Kidney (tissue), 14 donors: ENCODE results near the gene HIGD1A. TPM values are rescaled to one million over a fixed set of nuclear protein-coding genes. Genes with fewer than 3 reads are reported as not detected.

Source experiments
- DNase-seq, 5 donors: peaks; one replicate each; pipeline ENCODE4 v3.0.0-alpha.2; 2013 to 2020
- FAIRE-seq: peaks from 2 replicates; lab custom pipeline; 2012; peaks lifted over from hg19 to GRCh38; lab: Jason Lieb, UNC
- H3K27ac ChIP-seq, 2 donors: one replicate each; pipeline ENCODE4 v1.7.0; 2013; ENCODE audit warnings: low read depth in 2 of 2, low read length in 2 of 2, inconsistent platforms in 1 of 2
- H3K27me3 ChIP-seq: one replicate; pipeline ENCODE4 v1.7.1; 2013; ENCODE audit warnings: low read length, inconsistent platforms; ENCODE audit not compliant: control insufficient read depth, insufficient read depth
- H3K36me3 ChIP-seq, 3 donors: one replicate each; pipeline versions ENCODE4 v1.7.0 to v1.7.1; 2013; ENCODE audit warnings: low read length in 3 of 3, control low read depth in 1 of 3, inconsistent platforms in 1 of 3; ENCODE audit not compliant: insufficient read depth in 3 of 3, control insufficient read depth in 2 of 3
- H3K4me1 ChIP-seq, 3 donors: one replicate each; pipeline versions ENCODE4 v1.7.0 to v1.7.1; 2013; ENCODE audit warnings: low read length in 3 of 3, inconsistent platforms in 1 of 3, low read depth in 1 of 3; ENCODE audit not compliant: control insufficient read depth in 2 of 3, insufficient read depth in 2 of 3
- H3K4me3 ChIP-seq, 3 donors: one replicate each; pipeline versions ENCODE4 v1.7.0 to v1.8.1; 2013; ENCODE audit warnings: low read length in 3 of 3, control low read depth in 1 of 3, inconsistent platforms in 1 of 3
- H3K9ac ChIP-seq, 3 donors: one replicate each; pipeline versions ENCODE4 v1.7.0 to v1.7.1; 2013; ENCODE audit warnings: low read length in 3 of 3, control low read depth in 1 of 3, inconsistent platforms in 1 of 3
- H3K9me3 ChIP-seq, 3 donors: one replicate each; pipeline versions ENCODE4 v1.7.0 to v1.7.1; 2013; ENCODE audit warnings: low read length in 3 of 3, control low read depth in 1 of 3, inconsistent platforms in 1 of 3; ENCODE audit not compliant: control insufficient read depth in 2 of 3, insufficient read depth in 1 of 3
- intact Hi-C: fragments of 100-400 bp; cut with DNase I; formaldehyde crosslinking; loops from one replicate; pipeline ENCODE4 v1.11.1; 2022
- polyA plus RNA-seq: library from polyadenylated mRNA; stranded (reverse); fragments of 350-450 nt; fragmentation: Illumina TruSeq; extraction: RNeasy Lipid Tissue Mini Kit (QIAGEN cat#74804); gene quantifications from one replicate; pipeline ENCODE4 v1.2.3, GENCODE V29; 2014; ENCODE audit warnings: low read depth, low replicate concordance; ENCODE audit not compliant: insufficient read depth
- total RNA-seq: library from RNA; stranded (reverse); fragmentation: NEBNext Ultra II Directional; extraction: Animal tissue kit (Norgen Biotek cat#: 25700); gene quantifications from one replicate; pipeline ENCODE4 v1.2.1, GENCODE V29; 2021
- TF ChIP-seq, protein P1 (sequence below): IDR thresholded peaks from 3 replicates; pipeline ENCODE4 v1.5.1; 2012; ENCODE audit warnings: mild to moderate bottlenecking, moderate library complexity, borderline replicate concordance; ENCODE audit not compliant: insufficient read depth; ENCODE audit errors: extremely low read depth
- donor health status: control.
- donor health status: control.
- donor health status: control.
- donor health status: control.
- donor health status: control.
- donor health status: DM: yes; HTN: yes; CAD: no.
- donor health status: Normal renal cell carcinoma (clear cell type).

HIGD1A gene
- total and polyA plus RNA-seq, 2 donors from 2014 or later, result 207 to 283 TPM

DNA sequence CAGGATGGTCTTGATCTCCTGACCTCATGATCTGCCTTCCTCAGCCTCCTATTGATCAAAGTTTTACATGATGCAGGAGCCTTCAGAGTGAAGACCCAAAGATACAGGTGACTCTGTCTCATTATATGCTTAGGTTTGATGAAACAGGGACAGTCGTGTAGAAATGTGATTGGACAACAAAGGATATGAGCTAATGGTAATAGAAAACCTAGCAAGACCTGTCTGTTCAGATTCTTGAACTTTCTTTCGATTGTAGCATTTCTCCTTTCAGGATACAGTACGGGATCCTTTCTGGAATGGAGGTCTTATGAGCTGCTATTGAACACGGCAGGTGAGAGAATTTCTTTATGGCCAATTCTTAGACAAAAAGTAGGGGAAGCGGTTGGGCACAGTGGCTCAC, 4.9 kb upstream of the HIGD1A start, which contains the start of gene ACKR2:
Gene ACKR2, plus strand, starts transcription at position 244 of the 400 bp plus-strand sequence. CDS start 55,058 bp downstream, outside the sequence.
- FAIRE-seq (no peak), DNase-seq (no peak)
- Histone ChIP-seq H3K9me3 (no peaks in the 10 kb centered on the region), H3K27ac (no peak within 1 kb of the TSS), H3K27me3 (no peaks in the 10 kb centered on the region), H3K9ac (no peak within 1 kb of the TSS), H3K4me1 (peaks cover 0 to 4% (median 0%) of the 10 kb centered on the region in 3 donors), H3K4me3 (no peak within 1 kb of the TSS), H3K36me3 (no peaks in the 10 kb centered on the region)
- TF ChIP-seq, protein P1, sequence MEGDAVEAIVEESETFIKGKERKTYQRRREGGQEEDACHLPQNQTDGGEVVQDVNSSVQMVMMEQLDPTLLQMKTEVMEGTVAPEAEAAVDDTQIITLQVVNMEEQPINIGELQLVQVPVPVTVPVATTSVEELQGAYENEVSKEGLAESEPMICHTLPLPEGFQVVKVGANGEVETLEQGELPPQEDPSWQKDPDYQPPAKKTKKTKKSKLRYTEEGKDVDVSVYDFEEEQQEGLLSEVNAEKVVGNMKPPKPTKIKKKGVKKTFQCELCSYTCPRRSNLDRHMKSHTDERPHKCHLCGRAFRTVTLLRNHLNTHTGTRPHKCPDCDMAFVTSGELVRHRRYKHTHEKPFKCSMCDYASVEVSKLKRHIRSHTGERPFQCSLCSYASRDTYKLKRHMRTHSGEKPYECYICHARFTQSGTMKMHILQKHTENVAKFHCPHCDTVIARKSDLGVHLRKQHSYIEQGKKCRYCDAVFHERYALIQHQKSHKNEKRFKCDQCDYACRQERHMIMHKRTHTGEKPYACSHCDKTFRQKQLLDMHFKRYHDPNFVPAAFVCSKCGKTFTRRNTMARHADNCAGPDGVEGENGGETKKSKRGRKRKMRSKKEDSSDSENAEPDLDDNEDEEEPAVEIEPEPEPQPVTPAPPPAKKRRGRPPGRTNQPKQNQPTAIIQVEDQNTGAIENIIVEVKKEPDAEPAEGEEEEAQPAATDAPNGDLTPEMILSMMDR, result no peak
- intact Hi-C loops, result no loop called here

DNA sequence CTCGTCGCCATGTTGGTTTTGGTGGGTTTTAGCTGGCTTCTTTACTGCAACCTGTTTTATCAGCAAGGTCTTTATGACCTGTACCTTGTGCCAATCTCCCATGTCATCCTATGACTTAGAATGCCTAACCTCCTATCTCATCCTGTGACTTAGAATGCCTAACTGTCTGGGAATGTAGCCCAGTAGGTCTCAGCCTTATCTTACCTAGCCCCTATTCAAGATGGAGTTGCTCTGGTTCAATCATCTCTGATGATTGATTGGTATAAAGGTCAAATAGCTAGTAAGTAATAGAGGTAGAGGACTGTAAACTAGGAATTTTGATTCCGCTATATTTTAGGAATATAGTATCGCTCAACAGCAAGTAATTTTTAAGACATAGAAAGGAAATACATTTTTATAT, 3.6 kb upstream of the HIGD1A start:
- Histone ChIP-seq H3K27me3 (no peaks in the 10 kb centered on the region), H3K36me3 (no peaks in the 10 kb centered on the region), H3K9ac (no peak overlapping the region), H3K27ac (no peak overlapping the region), H3K4me3 (no peak overlapping the region), H3K9me3 (no peaks in the 10 kb centered on the region), H3K4me1 (peaks cover 0 to 4% (median 2%) of the 10 kb centered on the region in 3 donors)
- FAIRE-seq (no peak), DNase-seq (no peak)
- TF ChIP-seq, protein P1, result no peak
- intact Hi-C loops, result no loop called here

- DNase-seq, result peak; percentile 23 to 83 (median 66)
- FAIRE-seq, result no peak
- intact Hi-C loops, result no loop called here
- Histone ChIP-seq H3K27me3 (no peaks in the 10 kb centered on the region), H3K9ac (peak overlapping the region; percentile 32 to 93 (median 89)), H3K4me1 (peaks cover 2 to 15% (median 15%) of the 10 kb centered on the region in 3 donors), H3K36me3 (no peaks in the 10 kb centered on the region), H3K9me3 (no peaks in the 10 kb centered on the region), H3K27ac (peak overlapping the region in 1 of 2 donors; percentile 97), H3K4me3 (peak overlapping the region; percentile 78 to 94 (median 78))
- TF ChIP-seq, protein P1, result no peak
Observed at GRCh38 chr3:42805141-42805821, 991 bp upstream of the HIGD1A start.
